Muscle of back (tissue), 11 donors: ENCODE results near the gene SLC1A7. TPM values are rescaled to one million over a fixed set of nuclear protein-coding genes. Genes with fewer than 3 reads are reported as not detected.

Experiments
- DNase-seq, 3 donors: peaks; one replicate each; pipeline versions ENCODE4 v3.0.0 to v3.0.0-alpha.2; 2013
- polyA plus RNA-seq, 10 donors: library from polyadenylated mRNA; unstranded; fragments of 120-200 nt; gene quantifications; one replicate each; pipeline ENCODE4 v1.2.1, GENCODE V29; 2013; ENCODE audit not compliant: insufficient read length in 10 of 10

SLC1A7 gene
- polyA plus RNA-seq, 10 donors = 0.23 to 0.86 (median 0.41) TPM

GRCh38 chr1:53116307-53116810 is 26.1 kb downstream of the SLC1A7 start:
- DNase-seq = no peak

GRCh38 chr1:53115403-53116306 is 26.8 kb downstream of the SLC1A7 start:
- DNase-seq = no peak

- no peak for DNase-seq
Observed at GRCh38 chr1:53114581-53115400, 27.6 kb downstream of the SLC1A7 start.

- no peak for DNase-seq
Observed at GRCh38 chr1:53114090-53114489, 28.3 kb downstream of the SLC1A7 start.

- no peak for DNase-seq
Observed at GRCh38 chr1:53112861-53113260, 29.6 kb downstream of the SLC1A7 start.

- no peak for DNase-seq
Observed at GRCh38 chr1:53112271-53112774, 30.1 kb downstream of the SLC1A7 start.

GRCh38 chr1:53111693-53112092 is 30.7 kb downstream of the SLC1A7 start:
- DNase-seq = no peak

- no peak for DNase-seq
Observed at GRCh38 chr1:53111073-53111556, 31.3 kb downstream of the SLC1A7 start.

- DNase-seq = no peak
Observed at GRCh38 chr1:53110370-53111072, 31.9 kb downstream of the SLC1A7 start.

- DNase-seq = no peak
Observed at GRCh38 chr1:53108646-53109580, 33.5 kb downstream of the SLC1A7 start.

GRCh38 chr1:53107570-53108322 is 34.7 kb downstream of the SLC1A7 start:
- DNase-seq = no peak

- no peak for DNase-seq
Observed at GRCh38 chr1:53107090-53107489, 35.3 kb downstream of the SLC1A7 start.

- DNase-seq = no peak
Observed at GRCh38 chr1:53104289-53104913, 38.0 kb downstream of the SLC1A7 start.

GRCh38 chr1:53094533-53094919 is 47.9 kb downstream of the SLC1A7 start:
- no peak for DNase-seq

GRCh38 chr1:53093778-53094532 is 48.5 kb downstream of the SLC1A7 start:
- DNase-seq = no peak

- DNase-seq = no peak
Observed at GRCh38 chr1:53093451-53093754, 49.0 kb downstream of the SLC1A7 start.

GRCh38 chr1:53092659-53093450 is 49.6 kb downstream of the SLC1A7 start:
- no peak for DNase-seq
